NCI-H2081 (cell line): ENCODE data around the gene ATP5F1D.
A peak's percentile ranks its signal among the peaks of the same experiment; 100 is the strongest.
"Not testable (repeated sequence)": the region's sequence is repeated elsewhere in the genome, so short reads cannot be mapped to it uniquely, and the experiment has no call there.

ENCODE experiments used
- DNase-seq, 2 experiments: peaks; one replicate each; lab custom pipeline; 2025; lab: John Stamatoyannopoulos, UW

The ATP5F1D gene

GRCh38 chr19:1241417-1242095, at the start of gene ATP5F1D:
TSS of gene ATP5F1D (plus strand) at chr19:1241751. CDS start at chr19:1241851, 100 bp downstream.
- peak; percentile 93 to 94 for DNase-seq

- no peak for DNase-seq
Observed at GRCh38 chr19:1199531-1199930, 42.0 kb upstream of the ATP5F1D start.

- not testable (repeated sequence) for DNase-seq
Observed at GRCh38 chr19:1200614-1201013, 40.9 kb upstream of the ATP5F1D start.

GRCh38 chr19:1205114-1206099, 36.1 kb upstream of the ATP5F1D start, which contains the start of gene STK11:
TSS of gene STK11 (plus strand) at chr19:1205778. CDS start at chr19:1206914, 1,136 bp downstream.
- DNase-seq, result peak; percentile 96

- DNase-seq, result no peak
Observed at GRCh38 chr19:1206150-1206863, 35.2 kb upstream of the ATP5F1D start.

GRCh38 chr19:1206864-1207450, 34.6 kb upstream of the ATP5F1D start:
- peak in 1 of 2 experiments; percentile 69 for DNase-seq

GRCh38 chr19:1208830-1209229, 32.7 kb upstream of the ATP5F1D start:
- DNase-seq, result not testable (repeated sequence)

GRCh38 chr19:1210227-1210538, 31.4 kb upstream of the ATP5F1D start:
- DNase-seq, result no peak

GRCh38 chr19:1211494-1212234, 29.9 kb upstream of the ATP5F1D start:
- no peak for DNase-seq

GRCh38 chr19:1213391-1214286, 27.9 kb upstream of the ATP5F1D start:
- DNase-seq, result peak in 1 of 2 experiments; percentile 42

- DNase-seq, result no peak
Observed at GRCh38 chr19:1214299-1214861, 27.2 kb upstream of the ATP5F1D start.

GRCh38 chr19:1214862-1215731, 26.5 kb upstream of the ATP5F1D start:
- no peak for DNase-seq

GRCh38 chr19:1216756-1217155, 24.8 kb upstream of the ATP5F1D start:
- DNase-seq, result no peak

- DNase-seq, result no peak
Observed at GRCh38 chr19:1217366-1217765, 24.2 kb upstream of the ATP5F1D start.

- no peak for DNase-seq
Observed at GRCh38 chr19:1218751-1219567, 22.6 kb upstream of the ATP5F1D start.

GRCh38 chr19:1219786-1220476, 21.6 kb upstream of the ATP5F1D start:
- no peak for DNase-seq

GRCh38 chr19:1220477-1220930, 21.0 kb upstream of the ATP5F1D start:
- no peak for DNase-seq
